NCI-H345 treated with DMSO at 0.1 percent for 48 hours (cell line): ENCODE data around the gene SLC16A1.
"Not testable (repeated sequence)": the region's sequence is repeated elsewhere in the genome, so short reads cannot be mapped to it uniquely, and the experiment has no call there.

Experiments used
- DNase-seq: peaks from one replicate; lab custom pipeline; 2025; ENCODE audit not compliant: unreplicated experiment; lab: John Stamatoyannopoulos, UW

Gene SLC16A1

DNA sequence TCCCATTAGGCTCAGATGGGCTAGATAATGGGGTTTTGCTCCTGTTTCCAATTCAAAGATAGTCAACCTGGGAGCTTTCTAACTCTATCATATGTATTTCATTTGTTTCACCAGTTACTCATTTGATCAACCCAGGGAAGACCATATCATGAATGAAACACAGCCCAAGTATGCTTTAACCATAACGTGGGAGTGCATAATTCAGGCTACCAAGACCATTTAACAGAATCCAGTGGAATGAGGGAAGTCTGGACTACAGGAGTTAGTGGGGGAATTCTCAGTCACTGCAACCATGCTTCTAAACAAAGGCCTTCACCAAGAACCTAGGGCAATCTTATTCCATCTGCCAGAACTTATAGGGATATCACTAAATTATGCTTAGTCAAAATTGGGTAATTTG lies 15.0 kb upstream of the SLC16A1 start:
- DNase-seq = no peak

DNA sequence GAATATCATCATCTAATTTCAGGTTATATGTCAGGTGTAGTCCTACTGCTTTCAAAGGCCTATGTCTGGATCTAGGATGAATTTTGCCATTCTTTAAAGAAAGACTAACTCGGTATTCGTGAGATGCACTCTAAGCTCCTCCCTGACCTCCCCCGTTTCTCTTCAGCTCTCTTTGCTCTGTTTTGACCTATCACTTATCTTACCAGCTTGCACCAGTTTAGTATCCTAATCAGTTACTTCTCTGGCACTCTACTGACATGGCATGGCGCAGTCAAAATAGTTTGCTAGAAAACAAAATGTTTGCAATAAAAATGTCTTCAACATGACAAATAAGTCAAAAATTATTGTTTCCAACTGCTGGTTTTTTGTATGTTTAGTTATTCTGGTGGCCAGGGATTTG lies 8.4 kb upstream of the SLC16A1 start:
- no peak for DNase-seq

DNA sequence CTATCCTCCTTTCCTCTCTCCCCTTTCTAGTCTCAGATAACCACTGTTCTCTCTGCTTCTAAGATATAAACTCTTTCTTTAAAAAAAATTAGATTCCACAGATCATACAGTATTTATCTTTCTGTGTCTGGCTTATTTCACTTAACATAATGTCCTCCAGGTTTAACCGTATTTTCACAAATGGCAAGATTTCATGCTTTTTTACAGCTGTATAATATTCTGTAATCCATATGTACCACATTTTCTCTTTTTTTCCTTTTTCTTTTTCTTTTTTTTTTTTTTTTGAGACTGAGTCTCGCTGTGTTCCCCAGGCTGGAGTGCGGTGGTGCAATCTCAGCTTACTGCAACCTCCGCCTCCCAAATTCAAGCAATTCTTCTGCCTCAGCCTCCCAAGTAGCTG lies 5.1 kb upstream of the SLC16A1 start:
- no peak for DNase-seq

DNA sequence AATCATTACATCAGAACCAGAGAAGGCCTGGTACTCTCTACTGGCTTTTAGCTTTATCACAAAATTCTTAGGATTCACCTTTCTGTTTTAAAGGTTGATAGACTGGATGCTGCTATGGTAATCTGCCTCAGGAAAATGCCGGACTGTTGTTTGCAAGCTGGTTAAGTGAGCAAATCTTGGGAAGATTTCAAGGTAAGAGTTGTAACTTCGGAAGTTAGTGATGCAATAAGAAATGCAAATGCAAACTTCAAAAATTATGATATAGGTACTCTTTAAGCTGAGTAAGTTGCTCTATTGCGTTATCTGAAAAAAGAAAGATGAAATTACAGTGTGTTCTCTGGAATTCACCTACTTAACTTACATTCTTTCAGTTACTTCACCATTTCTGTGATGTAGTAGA lies 4.4 kb upstream of the SLC16A1 start:
- no peak for DNase-seq

DNA sequence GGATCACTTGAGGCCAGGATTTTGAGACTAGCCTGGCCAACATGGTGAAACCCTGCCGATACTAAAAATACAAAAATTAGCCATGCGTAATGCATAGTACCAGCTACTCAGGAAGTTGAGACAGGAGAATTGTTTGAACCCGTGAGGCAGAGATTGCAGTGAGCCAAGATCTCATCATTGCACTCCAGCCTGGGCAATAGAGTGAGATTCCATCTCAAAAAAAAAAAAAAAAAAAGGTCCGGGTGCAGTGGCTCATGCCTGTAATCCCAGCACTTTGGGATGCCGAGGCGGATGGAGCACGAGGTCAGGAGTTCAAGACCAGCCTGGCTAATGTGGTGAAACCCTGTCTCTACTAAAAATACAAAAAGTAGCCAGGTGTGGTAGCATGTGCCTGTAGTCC lies 2.2 kb upstream of the SLC16A1 start:
- DNase-seq = not testable (repeated sequence)

DNA sequence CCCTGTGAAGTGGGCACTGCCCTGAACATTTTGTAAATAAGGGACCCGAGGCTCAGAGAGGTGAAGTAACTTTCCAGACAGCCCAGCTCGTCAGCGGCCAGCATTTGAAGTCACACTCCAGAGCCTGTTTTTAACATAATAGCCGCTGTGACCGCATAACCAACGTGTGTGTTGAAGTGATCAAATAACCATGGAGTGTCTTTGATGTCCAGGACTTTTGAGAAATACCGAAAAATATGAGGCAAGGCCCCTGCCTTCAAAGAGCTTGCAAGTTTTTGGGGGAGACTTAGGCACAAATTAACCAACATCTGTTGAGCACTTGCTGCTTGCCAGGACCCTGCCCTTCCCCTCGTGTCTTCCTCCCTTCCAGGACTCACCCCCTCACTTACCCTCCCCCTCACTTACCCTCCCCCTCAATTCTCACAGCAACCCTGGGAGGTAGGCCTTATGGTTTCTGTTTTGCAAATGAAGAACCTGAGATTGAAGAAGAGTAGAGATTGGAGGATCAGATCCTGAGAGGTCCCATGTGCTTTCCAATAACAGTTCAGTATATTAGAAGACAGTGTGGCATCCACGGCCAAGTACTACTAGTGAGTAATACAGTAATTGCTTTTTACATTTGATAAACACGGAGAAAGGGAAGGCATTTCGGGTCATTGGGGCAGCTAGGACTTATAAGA lies 1.3 kb upstream of the SLC16A1 start:
- DNase-seq = peak; percentile 3

DNA sequence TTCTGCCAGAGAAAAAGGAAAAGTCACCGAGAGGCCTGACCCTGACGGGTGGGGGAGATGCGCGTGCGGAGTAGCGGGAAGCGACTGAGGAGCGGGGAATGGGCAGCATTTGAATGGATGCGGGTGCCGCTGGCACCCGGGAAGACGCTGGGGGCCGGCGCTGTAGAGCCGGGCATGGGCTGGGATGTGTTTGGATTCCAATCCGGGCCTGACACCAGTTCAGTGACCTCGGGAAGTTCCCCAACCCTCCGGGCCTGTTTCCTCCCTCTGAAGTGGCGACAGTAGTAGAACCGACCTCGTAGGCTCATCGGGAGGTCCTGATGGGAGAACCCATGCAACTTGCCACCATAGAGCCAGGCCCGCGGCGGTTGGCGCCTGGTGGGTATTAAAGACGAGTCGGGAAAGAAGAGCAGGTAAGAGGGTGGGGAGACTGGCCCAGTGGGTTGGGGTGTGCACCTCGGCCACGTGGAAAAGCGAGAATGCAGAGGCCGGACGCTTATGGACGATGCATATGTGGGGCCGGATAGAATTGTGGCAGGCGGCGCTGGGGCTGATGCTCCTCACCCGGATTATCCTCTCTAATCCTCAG lies 642 bp upstream of the SLC16A1 start:
- no peak for DNase-seq

DNA sequence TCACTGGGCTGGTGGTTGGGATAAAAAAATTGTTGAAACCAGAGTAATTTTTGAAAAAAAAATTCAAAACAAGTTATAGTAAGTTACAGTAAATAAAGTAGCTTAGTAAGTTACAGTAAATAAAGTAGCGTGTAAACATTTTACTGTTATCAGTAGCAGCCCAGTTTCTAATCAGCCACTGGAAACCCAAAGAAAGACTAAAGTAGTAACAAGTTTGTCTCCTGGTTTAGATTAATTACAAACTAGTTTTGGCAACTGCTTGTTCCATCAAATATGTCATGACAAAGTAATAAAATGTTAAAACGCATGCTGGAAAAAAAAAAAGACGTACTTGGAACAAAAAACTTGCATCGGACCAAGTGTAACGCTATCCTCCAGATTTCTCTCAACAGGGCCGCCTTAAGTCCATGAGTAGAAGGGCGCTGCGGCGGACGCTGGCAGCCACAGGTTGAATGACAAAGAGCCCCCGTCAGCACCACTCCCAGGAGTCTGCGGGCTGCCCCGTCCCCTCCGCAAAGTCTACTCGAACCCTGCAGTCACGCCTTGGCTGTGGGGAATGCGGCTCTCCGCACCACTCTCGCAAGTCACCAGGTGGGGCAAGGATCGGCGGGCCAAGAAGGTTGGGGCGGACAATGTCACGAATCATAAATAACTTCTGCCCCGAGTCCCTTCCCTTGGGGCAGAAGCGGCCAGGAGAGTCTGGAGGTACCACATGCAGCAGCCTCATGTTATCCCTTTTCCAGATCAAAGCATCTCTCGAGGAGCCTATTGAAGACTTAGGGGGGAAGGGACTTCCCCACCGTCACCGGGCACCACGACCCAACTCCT lies 837 bp downstream of the SLC16A1 start:
- peak; percentile 43 for DNase-seq

DNA sequence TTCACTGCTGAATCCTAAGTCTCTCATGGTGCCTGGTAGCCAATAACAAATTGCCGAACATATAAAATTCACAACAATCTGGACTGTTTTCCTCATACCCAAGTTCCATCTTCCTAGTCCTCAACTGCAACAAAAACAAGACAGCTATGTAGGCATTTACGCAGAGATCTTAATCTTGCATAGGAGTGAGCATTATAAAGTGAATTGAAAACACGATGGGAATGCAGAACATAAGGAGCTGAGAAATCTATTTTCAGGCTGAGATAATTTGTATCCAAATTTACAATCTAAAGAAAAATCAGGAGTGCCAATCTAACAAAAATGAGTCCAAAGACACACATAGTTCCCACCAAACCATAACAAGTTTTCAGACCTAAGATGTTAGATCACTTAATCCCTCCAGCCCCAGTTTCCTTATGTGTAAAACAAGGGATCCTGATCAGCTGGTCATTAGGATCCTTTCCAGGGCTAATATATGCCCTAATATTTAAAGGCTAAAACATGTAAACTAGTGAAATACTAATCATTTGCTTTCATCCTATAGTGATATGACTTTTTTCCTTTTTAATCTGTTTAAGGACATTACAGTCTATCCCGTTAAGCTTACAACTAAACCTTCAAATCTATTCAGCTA lies 1.9 kb downstream of the SLC16A1 start:
- DNase-seq = no peak

DNA sequence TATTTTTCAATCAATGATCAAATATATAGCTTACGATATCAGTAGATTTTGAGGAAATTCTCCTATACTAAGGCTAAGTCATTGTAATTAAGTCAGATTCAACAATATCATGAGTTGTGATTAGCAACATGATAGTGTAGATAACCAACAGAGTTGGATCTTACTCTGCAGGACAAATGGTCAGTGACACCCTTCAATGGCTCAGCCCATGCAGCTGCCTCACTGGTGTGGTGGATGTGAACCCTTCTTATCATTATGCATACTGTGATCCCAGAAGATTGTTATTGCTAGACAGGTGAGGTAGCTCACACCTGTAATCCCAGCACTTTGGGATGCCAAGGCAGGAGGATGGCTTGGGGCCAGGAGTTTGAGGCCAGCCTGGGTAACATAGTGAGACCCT lies 5.6 kb downstream of the SLC16A1 start:
- no peak for DNase-seq

DNA sequence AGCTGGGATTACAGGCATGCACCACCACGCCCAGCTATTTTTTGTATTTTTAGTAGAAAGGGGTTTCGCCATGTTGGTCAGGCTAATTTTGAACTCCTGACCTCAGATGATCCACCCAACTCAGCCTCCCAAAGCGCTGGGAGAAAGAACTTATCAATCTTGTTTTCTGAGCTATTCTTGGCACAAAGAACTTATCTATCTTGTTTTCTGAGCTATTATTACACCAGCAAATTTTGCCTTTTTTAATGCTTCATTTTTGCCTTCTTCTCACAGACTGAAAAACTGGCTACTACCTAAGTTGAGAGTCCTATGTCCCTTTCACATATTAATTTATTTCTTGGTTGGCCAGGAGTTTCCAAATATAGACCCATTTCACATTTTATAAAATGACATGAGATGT lies 9.3 kb downstream of the SLC16A1 start:
- no peak for DNase-seq

DNA sequence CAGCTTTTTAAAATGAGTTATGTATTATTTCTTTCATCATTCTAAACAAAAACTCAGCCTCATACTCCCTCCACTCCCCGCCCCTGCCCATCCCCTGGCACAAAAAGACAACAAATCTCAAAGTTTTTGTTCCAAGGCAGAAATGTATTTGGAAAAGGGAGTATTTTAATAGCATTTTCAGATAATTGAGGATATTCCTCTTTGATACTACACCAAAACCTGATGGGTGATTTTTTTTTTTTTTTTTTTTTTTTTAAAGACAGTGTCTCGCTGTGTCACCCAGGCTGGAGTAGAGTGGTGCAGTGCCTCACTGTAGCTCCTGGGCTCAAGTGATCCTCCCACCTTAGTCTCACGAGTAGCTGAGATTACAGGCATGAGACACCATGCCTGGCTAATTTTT lies 16.2 kb downstream of the SLC16A1 start:
- no peak for DNase-seq

DNA sequence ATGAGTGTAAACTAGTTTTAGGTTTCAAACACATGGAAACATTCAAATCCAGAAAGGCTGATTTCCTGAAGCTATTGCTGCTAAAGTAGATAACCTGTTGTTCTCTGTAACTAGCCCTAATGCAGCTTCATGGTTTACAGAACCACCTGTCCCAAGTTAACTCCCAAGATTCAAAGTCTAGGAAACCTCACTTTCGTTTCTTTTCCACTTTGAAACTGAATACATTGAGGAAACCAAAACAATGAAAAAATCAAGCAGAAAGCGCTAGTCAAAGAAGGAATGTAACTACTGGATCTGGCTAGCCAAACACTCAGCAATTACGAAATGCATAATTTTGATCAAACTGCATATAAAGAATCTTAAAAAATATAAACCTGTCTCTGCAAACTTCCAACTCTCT lies 17.8 kb downstream of the SLC16A1 start:
- DNase-seq = no peak

DNA sequence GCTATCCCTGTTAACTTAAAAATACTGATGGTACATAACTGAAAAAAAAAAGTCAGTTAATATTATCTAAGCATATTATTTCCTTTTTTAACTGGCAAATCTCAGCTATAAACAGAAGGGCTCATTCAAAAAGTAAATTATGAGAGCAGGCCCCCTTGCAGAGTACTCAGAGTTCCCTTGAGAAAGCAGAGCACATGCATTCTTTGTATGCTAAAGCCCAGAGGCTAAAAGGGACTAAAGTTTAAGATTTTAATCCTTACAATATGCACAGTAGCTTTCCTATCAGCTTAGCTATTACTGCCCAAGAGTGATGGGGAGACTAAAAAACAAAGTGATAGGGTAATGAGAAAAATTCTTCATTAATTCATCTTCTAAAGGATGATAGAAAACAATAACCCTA lies 18.5 kb downstream of the SLC16A1 start:
- DNase-seq = no peak

DNA sequence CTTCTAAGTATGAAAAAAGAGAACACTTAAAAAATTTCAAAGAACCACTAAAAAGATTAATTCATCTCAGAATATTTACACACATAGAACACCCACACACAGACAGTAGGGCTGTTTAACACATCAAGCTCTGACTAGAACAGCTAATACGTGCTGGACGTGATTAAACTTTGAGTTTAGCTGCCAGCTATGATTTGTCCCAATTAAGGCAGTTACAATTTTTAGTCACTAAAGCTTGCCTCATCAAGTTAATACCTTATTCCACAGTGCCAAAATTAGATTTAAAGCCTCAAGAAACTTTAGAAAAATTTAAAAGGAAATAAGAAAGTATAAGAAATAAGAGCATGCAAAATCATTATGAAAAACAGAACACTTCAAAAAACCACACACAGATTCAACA lies 18.9 kb downstream of the SLC16A1 start:
- no peak for DNase-seq

DNA sequence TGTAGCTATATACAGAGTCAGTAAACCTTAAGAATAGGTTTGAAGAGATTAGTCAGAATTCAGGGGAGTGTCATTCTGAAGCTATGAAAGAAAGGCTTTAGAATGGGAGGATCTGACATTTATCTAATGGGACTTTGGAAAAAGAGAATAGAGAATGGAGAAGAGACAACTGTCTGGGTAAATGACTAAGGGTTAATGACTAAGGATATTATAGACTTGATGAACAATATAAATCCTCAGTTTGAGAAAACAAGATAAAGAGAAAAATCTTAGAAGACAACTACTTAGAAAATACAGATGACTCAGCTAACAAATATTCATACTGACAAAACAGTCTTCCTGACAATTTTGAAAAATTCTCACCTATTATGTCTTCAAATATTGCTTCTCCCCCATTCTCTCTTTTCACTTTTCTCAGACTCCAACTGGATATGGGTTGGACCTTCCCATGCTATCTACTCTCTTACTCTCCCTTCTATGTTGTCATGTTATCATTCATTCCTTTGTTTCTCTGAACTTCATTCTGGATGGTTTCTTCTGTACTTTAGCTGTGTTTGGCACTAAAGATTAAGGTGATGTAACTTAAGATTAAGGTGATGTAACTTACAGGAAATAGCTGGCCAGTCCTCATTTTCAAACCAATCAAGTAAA lies 20.4 kb downstream of the SLC16A1 start:
- no peak for DNase-seq

DNA sequence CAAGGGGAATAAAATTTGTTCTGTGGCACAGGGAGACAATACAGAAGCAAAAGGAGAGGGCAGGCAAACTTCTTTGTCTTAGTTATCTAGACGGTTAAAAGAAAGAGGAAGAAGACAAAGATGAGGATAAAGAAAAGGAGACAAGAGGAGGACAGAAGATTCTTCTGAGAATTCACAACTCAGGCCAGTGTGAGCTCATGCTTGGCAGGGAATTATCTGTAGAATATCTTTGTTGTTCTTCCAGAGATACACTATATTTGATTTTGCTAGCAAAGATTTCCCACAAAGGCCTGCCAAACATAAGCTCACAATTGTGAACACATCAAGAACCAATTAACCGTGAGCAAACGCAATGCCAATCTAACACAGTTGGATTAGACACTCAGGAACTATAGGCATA lies 21.4 kb downstream of the SLC16A1 start:
- no peak for DNase-seq

DNA sequence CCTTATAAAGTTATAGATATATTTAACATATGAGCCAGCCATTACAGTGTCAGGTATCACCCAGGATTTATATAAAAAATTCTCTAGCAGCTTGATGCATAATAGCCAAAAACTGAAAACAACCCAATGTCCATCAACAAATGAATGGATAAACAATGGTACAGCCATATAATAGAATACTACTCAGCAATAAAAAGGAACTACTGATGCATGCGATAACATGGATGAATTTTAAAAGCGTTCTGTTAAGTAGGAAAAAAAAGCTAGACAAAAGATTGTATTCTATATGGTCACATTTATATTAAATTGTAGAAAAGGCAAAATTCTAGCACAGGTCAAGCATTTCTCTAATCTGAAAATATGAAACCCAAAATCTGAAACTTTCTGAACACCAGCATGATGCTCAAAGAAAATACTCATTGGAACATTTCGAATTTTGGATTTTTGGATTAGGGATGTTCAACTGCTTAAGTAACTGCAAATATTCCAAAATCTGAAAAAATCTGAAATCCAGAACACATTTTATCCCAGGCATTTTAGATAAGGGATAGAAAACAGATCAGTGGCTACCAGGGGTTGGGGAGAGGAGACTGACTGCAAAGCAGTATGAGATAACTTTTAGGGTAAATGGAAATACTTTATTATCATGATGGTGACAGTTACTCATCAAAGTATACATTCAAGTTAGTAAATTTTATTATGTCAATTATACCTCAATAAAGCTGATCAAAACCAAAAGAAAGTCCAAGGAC lies 22.0 kb downstream of the SLC16A1 start:
- no peak for DNase-seq

DNA sequence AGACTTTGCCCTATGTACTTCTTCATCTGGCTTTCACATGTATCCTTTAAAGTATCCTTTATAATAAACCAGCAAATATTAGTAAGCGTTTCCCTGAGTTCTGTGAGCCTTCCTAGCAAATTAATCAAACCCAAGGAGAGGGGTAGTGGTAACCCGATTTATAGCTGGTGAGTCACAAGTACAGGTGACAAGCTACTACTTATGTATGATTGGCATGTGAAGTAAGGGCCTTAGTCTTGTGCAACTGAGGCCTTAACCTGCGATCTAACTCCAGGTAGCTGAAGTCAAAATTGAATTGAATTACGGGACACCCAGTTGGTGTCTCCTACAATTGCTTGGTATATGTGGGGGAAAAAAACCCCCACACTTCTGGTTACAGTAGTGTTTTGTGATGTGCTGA lies 26.0 kb downstream of the SLC16A1 start:
- no peak for DNase-seq

DNA sequence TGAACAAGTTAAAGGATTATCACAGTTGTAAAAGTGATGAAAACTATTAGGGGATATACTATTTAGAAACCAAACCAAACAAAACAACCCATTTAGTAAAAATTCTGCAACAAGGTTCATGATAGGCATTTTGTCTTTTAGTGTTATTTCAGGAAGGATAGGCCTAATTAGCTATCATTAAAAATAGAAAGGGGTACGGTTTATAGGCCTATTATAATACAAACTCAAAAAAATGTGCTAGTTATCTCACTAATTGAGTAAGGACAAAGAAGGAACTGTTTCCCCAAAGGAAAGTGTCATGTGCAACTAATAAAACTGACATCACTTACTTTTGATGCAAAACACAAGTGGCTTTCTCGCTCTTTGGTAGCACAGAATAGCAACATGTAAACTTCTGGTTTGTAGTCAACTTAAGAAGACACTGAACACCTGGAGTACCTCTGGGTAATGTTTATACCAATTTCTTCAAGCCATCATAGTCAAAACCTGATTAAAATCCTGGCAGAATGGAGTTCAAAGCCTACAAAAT lies 28.5 kb downstream of the SLC16A1 start:
- no peak for DNase-seq
